ENCODE results near the gene ZNF99.

DNA sequence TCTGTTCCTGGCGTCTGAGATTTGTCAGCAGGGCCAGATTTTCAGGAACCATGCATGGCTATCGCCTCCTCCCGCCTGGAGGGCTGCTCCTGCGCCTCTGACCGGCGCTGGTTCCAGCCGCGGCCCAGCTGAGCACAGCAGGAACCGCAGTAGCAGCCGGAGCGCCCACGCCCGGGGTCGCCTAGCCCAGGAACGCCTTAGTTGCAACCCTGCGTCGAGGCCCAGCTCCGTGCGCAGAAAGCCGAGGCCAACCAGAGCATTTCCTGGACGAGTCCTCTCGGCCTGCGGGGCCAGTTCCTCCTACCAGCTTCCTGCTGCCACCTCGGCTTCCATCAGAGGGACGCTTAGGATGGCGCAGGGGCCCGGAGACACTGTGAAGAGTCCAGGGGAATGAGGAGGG is 75.0 kb downstream of the ZNF99 start:
- TF ChIP-seq, protein P1, sequence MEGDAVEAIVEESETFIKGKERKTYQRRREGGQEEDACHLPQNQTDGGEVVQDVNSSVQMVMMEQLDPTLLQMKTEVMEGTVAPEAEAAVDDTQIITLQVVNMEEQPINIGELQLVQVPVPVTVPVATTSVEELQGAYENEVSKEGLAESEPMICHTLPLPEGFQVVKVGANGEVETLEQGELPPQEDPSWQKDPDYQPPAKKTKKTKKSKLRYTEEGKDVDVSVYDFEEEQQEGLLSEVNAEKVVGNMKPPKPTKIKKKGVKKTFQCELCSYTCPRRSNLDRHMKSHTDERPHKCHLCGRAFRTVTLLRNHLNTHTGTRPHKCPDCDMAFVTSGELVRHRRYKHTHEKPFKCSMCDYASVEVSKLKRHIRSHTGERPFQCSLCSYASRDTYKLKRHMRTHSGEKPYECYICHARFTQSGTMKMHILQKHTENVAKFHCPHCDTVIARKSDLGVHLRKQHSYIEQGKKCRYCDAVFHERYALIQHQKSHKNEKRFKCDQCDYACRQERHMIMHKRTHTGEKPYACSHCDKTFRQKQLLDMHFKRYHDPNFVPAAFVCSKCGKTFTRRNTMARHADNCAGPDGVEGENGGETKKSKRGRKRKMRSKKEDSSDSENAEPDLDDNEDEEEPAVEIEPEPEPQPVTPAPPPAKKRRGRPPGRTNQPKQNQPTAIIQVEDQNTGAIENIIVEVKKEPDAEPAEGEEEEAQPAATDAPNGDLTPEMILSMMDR (IDR thresholded peaks at IDR 0.05; ENCODE audit: low read length): no peak
- TF ChIP-seq EZH2 (optimal IDR thresholded peaks at IDR 0.05; ENCODE audit: low read depth, low read length) (no peak), EZH2phosphoT487 (IDR thresholded peaks at IDR 0.05; ENCODE audit: low read length) (no peak)

Data from MM.1S (cell line).